ENCODE data around the gene RPL13. TPM values are rescaled to one million over a fixed set of nuclear protein-coding genes. Genes with fewer than 3 reads are reported as not detected.
A peak's percentile ranks its signal among the peaks of the same experiment; 100 is the strongest.

RPL13 gene
- total and polyA plus RNA-seq, 2 donors (not counting 1 experiment from before 2014, with no cell fraction given), result 1,442 to 3,823 TPM

- Histone ChIP-seq H3K4me2 (ENCODE audit: extremely low read depth, insufficient read depth, low read length) (peak within 1 kb of the TSS; percentile 68), H3K4me1 (ENCODE audit: control insufficient read depth, extremely low read depth, insufficient read depth, low read length) (peaks cover 4% of the 10 kb centered on the region), H3K27me3 (ENCODE audit: control insufficient read depth, insufficient read depth, low read length) (no peaks in the 10 kb centered on the region), H2AFZ (ENCODE audit: low read length) (peak within 1 kb of the TSS; percentile 7), H3K4me3 (replicated peaks in 1 of 4; ENCODE audit: control extremely low read depth in 1 of 4, insufficient read depth in 1 of 4, low read depth in 3 of 4, low read length in 4 of 4) (peak within 1 kb of the TSS; percentile 40 to 63 (median 48)), H3K79me2 (ENCODE audit: control insufficient read depth, insufficient read depth, low read length) (peaks cover 5% of the 10 kb centered on the region), H4K20me1 (ENCODE audit: control insufficient read depth, extremely low read depth, insufficient read depth, low read length) (no peaks in the 10 kb centered on the region), H3K27ac (ENCODE audit: insufficient read depth, low read length) (peak within 1 kb of the TSS; percentile 34), H3K9me3 (ENCODE audit: control insufficient read depth, insufficient read depth, low read depth, low read length) (no peaks in the 10 kb centered on the region), H3K9ac (ENCODE audit: insufficient read depth, low read length) (peak within 1 kb of the TSS; percentile 62), H3K36me3 (ENCODE audit: control insufficient read depth, insufficient read depth, low read length) (peaks cover 2% of the 10 kb centered on the region)
- DNase-seq (ENCODE audit: low read depth in 2 of 2), result no peak
- TF ChIP-seq CTCF (conservative IDR thresholded peaks at IDR 0.05 in 1 of 2, IDR thresholded peaks at IDR 0.05 in 1 of 2; ENCODE audit: low read depth in 1 of 2, low read length in 2 of 2), result no peak
- no peak for TF ChIP-seq EZH2 (IDR thresholded peaks at IDR 0.05; ENCODE audit: low read length, missing control alignments)
Measured at GRCh38 chr16:89575247-89576152, 15.0 kb downstream of the RPL13 start, which contains the start of gene CPNE7. Gene CPNE7, plus strand, starts transcription at chr16:89575758. Its CDS starts 140 bp downstream, at chr16:89575898.

GRCh38 chr16:89576153-89577054, 15.9 kb downstream of the RPL13 start:
- H4K20me1 ChIP-seq (ENCODE audit: control insufficient read depth, extremely low read depth, insufficient read depth, low read length), result no peaks in the 10 kb centered on the region
- peak overlapping the region; percentile 62 for H3K9ac ChIP-seq (ENCODE audit: insufficient read depth, low read length)
- no peak overlapping the region for H2AFZ ChIP-seq (ENCODE audit: low read length)
- peaks cover 5% of the 10 kb centered on the region for H3K79me2 ChIP-seq (ENCODE audit: control insufficient read depth, insufficient read depth, low read length)
- H3K9me3 ChIP-seq (ENCODE audit: control insufficient read depth, insufficient read depth, low read depth, low read length), result peaks cover 2% of the 10 kb centered on the region
- peaks cover 3% of the 10 kb centered on the region for H3K36me3 ChIP-seq (ENCODE audit: control insufficient read depth, insufficient read depth, low read length)
- peak overlapping the region; percentile 68 for H3K4me2 ChIP-seq (ENCODE audit: extremely low read depth, insufficient read depth, low read length)
- H3K4me1 ChIP-seq (ENCODE audit: control insufficient read depth, extremely low read depth, insufficient read depth, low read length), result peaks cover 7% of the 10 kb centered on the region
- no peak overlapping the region for H3K27ac ChIP-seq (ENCODE audit: insufficient read depth, low read length)
- H3K4me3 ChIP-seq (replicated peaks in 1 of 4; ENCODE audit: control extremely low read depth in 1 of 4, insufficient read depth in 1 of 4, low read depth in 3 of 4, low read length in 4 of 4), result peak overlapping the region; percentile 40 to 63 (median 50)
- DNase-seq (ENCODE audit: low read depth in 2 of 2), result no peak
- H3K27me3 ChIP-seq (ENCODE audit: control insufficient read depth, insufficient read depth, low read length), result no peaks in the 10 kb centered on the region
- TF ChIP-seq CTCF (conservative IDR thresholded peaks at IDR 0.05 in 1 of 2, IDR thresholded peaks at IDR 0.05 in 1 of 2; ENCODE audit: low read depth in 1 of 2, low read length in 2 of 2), result no peak
- no peak for TF ChIP-seq EZH2 (IDR thresholded peaks at IDR 0.05; ENCODE audit: low read length, missing control alignments)

All from fibroblast of lung (primary cell).